Measurements from ENCODE around the gene MUC6.
"Not testable (repeated sequence)": the region's sequence is repeated elsewhere in the genome, so short reads cannot be mapped to it uniquely, and the experiment has no call there.

MUC6 gene

GRCh38 chr11:1024597-1025409 lies 11.7 kb downstream of the MUC6 start:
- no peak for DNase-seq (ENCODE audit: low read depth in 2 of 2)

GRCh38 chr11:1023811-1024596 lies 12.5 kb downstream of the MUC6 start:
- no peak for DNase-seq (ENCODE audit: low read depth in 2 of 2)

- no peak for DNase-seq (ENCODE audit: low read depth in 2 of 2)
Measured at GRCh38 chr11:1022908-1023810, 13.4 kb downstream of the MUC6 start.

- DNase-seq (ENCODE audit: low read depth in 2 of 2): no peak
Measured at GRCh38 chr11:1022411-1022810, 14.1 kb downstream of the MUC6 start.

- DNase-seq (ENCODE audit: low read depth in 2 of 2): no peak
Measured at GRCh38 chr11:1020211-1020905, 16.2 kb downstream of the MUC6 start.

GRCh38 chr11:1019321-1019910 lies 17.1 kb downstream of the MUC6 start:
- DNase-seq (ENCODE audit: low read depth in 2 of 2): no peak

- no peak for DNase-seq (ENCODE audit: low read depth in 2 of 2)
Measured at GRCh38 chr11:1018091-1018490, 18.4 kb downstream of the MUC6 start.

GRCh38 chr11:1017269-1018005 lies 19.1 kb downstream of the MUC6 start:
- DNase-seq (ENCODE audit: low read depth in 2 of 2): no peak

- DNase-seq (ENCODE audit: low read depth in 2 of 2): not testable (repeated sequence)
Measured at GRCh38 chr11:1016610-1017126, 19.9 kb downstream of the MUC6 start.

GRCh38 chr11:1015826-1016545 lies 20.5 kb downstream of the MUC6 start:
- DNase-seq (ENCODE audit: low read depth in 2 of 2): no peak

GRCh38 chr11:1015064-1015463 lies 21.5 kb downstream of the MUC6 start:
- DNase-seq (ENCODE audit: low read depth in 2 of 2): no peak

GRCh38 chr11:1014276-1014675 lies 22.2 kb downstream of the MUC6 start:
- no peak for DNase-seq (ENCODE audit: low read depth in 2 of 2)

- no peak for DNase-seq (ENCODE audit: low read depth in 2 of 2)
Measured at GRCh38 chr11:1013631-1013935, 22.9 kb downstream of the MUC6 start.

- no peak for DNase-seq (ENCODE audit: low read depth in 2 of 2)
Measured at GRCh38 chr11:1012740-1013630, 23.5 kb downstream of the MUC6 start.

GRCh38 chr11:1012291-1012690 lies 24.2 kb downstream of the MUC6 start:
- no peak for DNase-seq (ENCODE audit: low read depth in 2 of 2)

GRCh38 chr11:1011320-1011698 lies 25.2 kb downstream of the MUC6 start:
- DNase-seq (ENCODE audit: low read depth in 2 of 2): no peak

GRCh38 chr11:1010551-1011319 lies 25.8 kb downstream of the MUC6 start:
- no peak for DNase-seq (ENCODE audit: low read depth in 2 of 2)

- DNase-seq (ENCODE audit: low read depth in 2 of 2): no peak
Measured at GRCh38 chr11:1009991-1010390, 26.5 kb downstream of the MUC6 start.

All from stimulated activated CD4-positive, alpha-beta T cell treated with anti-CD3 and anti-CD28 coated beads, Interleukin-1b, Interleukin-23, amount 100 ng/mL, for 4 hours (primary cell).